GF-D8 (cell line): ENCODE measurements around the gene HSD11B1.

Experiments
- DNase-seq: peaks from one replicate; lab custom pipeline; 2025; lab: John Stamatoyannopoulos, UW

Gene HSD11B1

DNA sequence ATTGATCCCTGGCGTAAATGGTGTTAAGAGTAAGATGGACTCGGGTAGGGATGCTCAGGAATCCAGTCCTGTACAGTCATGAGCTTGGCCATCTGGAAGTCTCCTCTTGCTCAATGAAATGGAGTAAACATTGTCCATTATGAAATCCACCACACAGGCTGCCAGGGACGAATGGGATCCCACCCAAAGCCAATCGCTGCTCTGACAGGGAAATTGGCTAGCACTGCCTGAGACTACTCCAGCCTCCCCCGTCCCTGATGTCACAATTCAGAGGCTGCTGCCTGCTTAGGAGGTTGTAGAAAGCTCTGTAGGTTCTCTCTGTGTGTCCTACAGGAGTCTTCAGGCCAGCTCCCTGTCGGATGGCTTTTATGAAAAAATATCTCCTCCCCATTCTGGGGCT, at the start of gene HSD11B1:
Gene HSD11B1, plus strand, starts transcription at position 263 of the 400 bp plus-strand sequence. Its CDS starts 97 bp downstream, at position 360.
- no peak for DNase-seq

GRCh38 chr1:209655411-209656231, 49.0 kb upstream of the HSD11B1 start:
- DNase-seq, result no peak

- no peak for DNase-seq
Observed at GRCh38 chr1:209657140-209657879, 47.3 kb upstream of the HSD11B1 start.

- DNase-seq, result no peak
Observed at GRCh38 chr1:209657918-209658317, 46.7 kb upstream of the HSD11B1 start.

DNA sequence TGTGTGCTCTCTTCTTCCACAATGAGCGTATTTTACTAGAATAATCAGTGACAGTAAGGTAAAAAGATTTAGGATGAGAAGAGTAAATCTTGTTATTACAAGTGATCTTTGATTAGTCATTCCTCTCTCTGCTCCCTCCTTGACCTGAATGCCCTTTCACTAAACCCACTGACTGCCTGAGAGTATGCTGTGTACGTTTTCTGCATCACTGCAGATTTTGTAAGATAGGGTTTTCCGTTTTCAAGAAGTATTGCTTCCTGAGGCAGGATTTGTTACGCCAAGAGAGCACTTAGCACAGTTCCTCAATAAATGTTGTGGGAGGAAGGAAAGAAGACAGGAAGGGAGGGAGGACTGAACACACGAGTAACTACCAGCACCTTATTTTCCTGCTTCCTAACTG, 44.7 kb upstream of the HSD11B1 start:
- DNase-seq, result peak; percentile 84

DNA sequence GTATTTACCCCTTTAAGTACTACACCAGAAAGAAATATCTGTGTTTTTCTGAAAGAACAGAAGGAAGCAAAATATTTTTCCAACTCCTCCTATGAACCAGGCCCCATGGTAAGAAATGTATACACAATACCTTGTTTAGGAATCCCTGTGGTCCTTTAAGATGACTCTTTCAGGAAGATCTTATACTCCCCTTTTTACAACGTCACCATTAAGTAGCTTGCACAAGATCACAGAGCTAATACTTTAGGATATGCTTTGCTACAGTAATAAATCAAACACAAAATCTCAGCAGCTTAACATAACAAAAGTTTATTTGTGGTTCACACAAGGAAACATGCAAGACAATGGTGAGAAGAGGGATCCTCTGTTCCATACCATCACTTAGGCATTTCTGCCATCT, 43.6 kb upstream of the HSD11B1 start:
- no peak for DNase-seq

GRCh38 chr1:209662879-209663327, 41.7 kb upstream of the HSD11B1 start:
- DNase-seq, result no peak

DNA sequence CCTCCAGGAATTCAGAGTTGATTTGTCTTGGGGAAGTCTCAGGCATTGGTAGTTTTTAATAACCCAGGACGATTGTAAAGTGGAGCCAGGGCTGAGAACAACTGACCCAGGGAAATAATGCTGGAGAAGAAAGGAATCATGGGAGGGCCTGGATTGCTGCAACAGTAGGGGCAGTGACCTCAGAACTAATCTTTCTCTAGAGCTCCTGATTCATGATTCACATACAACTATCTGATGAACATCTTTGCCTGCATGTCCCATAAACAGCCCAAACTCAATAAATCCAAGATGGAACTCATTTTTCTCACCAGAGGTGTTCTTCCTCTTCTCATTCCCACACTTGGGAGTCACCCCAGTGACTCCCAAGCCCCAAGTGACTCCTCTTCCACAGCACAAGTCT, 37.5 kb upstream of the HSD11B1 start:
- DNase-seq, result no peak

GRCh38 chr1:209667708-209668107, 36.9 kb upstream of the HSD11B1 start:
- no peak for DNase-seq

DNA sequence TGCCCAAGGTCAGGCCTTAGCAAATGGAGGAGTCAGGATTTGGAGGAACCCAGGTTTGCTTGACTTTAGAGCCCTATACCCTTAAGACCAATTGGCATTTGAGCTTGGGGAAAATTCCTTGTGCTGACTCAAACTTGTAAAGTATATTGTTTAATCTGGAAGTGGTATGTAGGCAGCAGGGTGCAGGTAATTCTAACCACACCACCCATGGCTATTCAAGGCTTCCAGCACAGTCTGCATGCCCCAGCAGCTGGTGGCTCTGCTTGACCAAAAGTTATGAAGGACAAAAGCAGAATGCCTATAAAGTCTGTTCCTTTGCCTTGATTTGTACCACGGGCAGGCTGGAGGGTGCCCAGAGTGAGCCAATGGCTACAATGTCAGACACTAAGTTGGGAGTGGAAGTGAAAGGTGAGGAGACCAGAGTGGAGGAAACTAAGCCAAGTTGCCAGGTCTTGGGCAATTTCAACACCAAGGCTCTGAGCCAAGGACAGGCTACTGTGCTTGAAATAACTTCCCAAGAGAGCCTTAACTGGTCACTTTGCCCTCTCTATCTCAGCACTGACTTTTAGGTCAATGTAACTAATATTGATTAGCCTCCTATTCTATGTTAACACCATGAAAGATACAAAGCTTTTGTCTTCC, 34.1 kb upstream of the HSD11B1 start:
- DNase-seq, result no peak

GRCh38 chr1:209672705-209673630, 31.7 kb upstream of the HSD11B1 start:
- no peak for DNase-seq

DNA sequence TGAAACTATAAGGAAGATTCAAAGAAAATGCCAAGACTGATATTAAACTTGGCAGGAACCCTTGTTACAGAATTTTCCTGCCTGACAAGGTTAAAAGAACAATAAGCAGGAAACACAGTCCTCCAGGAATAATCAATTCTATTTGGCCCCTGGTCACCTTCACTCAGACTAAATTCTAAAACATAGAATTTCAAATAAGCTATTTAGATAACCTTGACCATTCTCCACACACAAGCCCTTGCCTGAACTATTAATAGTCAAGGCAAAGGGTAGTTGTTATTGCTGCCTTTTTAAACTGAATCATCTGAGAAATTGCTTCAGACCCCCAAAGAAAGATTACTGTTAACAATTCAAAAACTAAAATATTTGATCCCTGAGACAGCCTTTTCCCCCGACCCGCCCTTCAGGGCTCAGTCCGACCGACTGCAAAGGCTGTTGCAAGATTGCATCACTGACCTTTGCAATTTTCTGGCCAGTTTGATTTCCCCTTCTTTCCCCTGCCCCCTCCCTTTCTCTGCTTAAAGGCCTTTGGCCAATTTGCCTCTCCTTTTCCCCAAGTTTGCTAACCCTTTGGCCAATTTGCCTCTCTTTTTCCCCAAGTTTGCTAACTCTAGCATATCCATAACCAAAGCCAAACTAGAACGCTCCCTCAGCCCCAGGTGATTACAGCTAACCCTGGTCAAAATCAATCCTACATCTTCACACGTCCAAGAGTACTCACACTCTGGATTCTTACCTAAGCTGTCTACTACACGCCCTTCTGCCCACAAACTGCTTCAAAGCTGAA, 30.8 kb upstream of the HSD11B1 start:
- DNase-seq, result no peak

GRCh38 chr1:209674957-209675564, 29.6 kb upstream of the HSD11B1 start, which contains the start of gene G0S2:
TSS of gene G0S2 (plus strand) at chr1:209675412. CDS start at chr1:209675685, 273 bp downstream.
- no peak for DNase-seq

- no peak for DNase-seq
Observed at GRCh38 chr1:209675565-209676154, 29.0 kb upstream of the HSD11B1 start.

DNA sequence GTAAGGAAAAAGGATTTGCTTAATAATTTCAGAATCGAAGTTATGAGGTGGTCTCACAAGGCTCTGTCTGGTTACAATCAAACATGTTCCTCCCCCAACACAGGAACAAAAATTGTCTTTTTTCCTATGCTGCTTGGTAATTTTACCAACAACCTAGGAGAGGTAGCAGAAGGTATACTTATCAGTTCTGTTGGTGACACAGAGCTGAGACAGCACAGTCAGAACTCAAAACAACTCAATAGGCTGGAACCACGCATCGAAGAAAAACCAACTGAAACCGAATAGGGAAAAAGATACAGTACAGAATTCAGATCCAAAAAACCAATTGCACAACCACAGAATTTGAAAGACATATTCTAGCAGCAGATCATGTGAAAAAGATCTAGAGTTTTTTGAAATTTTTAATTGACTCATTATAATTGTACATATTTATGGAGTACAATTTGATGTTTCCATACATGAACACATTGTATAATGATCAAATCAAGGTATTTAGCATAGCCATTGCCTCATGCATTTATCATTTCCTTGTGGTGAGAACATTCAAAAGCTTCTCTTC, 25.6 kb upstream of the HSD11B1 start:
- DNase-seq, result no peak

DNA sequence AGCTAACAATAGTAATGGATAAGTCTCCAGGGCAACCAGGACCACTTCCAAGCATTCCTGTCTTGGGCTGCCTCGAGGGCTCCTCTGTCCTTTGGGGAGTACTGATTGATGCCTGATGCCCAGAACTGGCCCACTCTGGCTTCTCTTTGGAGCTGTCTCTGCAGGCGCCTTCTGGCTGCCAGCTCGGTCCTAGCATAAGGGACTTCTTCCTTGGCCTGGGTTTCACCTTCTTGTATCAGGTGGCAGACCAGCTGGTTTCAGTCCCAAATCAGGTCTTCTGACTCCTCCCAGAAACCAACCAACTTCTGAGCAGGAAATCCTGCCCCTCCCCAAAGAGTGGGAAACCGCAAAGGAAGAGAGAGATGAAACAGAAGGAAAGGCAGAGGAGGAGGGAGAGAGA, 18.8 kb upstream of the HSD11B1 start:
- DNase-seq, result no peak

GRCh38 chr1:209686322-209686721, 18.3 kb upstream of the HSD11B1 start:
- no peak for DNase-seq

- DNase-seq, result no peak
Observed at GRCh38 chr1:209688746-209689234, 15.9 kb upstream of the HSD11B1 start.

DNA sequence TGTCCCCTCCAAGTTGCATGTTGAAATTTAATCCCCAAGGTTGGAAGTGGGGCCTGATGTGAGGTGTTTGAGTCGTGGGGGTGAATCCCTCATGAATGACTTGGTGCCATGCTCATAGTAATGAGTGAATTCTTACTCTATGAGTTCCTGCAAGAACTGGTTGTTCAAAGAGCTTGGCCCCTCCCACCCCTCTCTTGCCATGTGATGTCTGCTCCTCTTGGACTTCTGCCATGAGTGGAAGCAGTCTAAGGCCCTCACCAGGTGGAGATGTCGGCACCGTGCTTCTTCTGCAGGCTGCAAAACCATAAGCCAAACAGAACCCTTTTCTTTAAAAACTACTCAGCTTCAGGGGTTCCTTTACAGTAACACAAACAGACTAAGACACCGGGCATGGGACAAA, 15.2 kb upstream of the HSD11B1 start:
- DNase-seq, result no peak
